ENCODE measurements around the gene PHRF1. TPM values are rescaled to one million over a fixed set of nuclear protein-coding genes. Genes with fewer than 3 reads are reported as not detected.

PHRF1 gene
- total RNA-seq, 1 donor from 2014 or later, result 43.6 TPM

DNA sequence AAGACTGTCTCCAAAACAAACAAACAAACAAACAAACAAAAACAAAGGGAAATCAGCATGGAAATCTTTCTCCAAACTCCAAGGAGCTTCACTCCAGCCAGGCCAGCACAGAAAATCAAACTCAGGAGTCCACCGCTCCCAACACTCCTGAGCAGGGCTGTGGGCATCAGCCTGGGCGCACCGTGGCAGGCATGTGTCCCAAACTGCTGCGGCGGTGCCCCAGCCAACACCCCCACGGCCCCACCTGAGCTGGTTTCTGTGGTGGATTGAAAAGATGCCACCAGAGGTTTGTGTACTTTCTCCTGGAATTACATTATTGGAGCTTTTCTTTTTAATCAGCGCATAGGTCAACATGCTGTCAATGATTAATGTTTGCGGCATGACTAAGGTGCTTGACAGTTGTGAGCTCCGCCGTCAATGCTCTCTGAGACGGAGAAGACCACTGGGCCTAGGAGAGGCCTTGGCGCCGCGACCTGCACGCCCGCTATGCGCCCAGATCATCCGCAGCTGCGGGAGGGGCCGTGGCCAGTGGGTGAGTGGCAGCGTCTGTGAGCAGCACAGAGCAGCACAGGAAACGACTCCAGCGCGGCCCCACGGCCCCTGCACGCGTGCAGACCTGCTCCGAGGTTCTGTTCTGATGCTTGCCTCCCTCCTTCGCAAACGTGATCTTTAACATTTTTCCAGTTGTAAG is 78.9 kb downstream of the PHRF1 start:
- DNase-seq (ENCODE audit: low spot score), result no peak

- DNase-seq (ENCODE audit: low spot score), result no peak
These were observed 80.2 kb downstream of the PHRF1 start for GRCh38 chr11:656426-656825.

DNA sequence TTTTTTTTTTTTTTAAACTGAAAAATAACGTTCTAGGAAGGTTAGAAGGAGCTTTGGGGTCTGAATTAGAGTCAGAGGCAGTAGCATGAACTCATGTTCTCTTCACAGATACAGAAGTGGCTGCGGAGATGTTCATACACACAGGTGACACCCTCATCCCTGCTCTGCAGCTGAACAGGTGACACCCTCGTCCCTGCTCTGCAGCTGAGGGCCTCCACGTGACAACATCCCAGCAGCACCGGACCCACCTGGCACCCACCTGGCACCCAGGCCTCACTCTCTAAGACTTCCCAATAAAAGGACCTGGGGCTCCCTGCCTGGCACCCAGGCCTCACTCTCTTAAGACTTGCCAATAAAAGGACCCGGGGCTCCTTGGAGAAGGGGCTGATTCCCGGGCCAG is 80.6 kb downstream of the PHRF1 start:
- DNase-seq (ENCODE audit: low spot score), result no peak

DNA sequence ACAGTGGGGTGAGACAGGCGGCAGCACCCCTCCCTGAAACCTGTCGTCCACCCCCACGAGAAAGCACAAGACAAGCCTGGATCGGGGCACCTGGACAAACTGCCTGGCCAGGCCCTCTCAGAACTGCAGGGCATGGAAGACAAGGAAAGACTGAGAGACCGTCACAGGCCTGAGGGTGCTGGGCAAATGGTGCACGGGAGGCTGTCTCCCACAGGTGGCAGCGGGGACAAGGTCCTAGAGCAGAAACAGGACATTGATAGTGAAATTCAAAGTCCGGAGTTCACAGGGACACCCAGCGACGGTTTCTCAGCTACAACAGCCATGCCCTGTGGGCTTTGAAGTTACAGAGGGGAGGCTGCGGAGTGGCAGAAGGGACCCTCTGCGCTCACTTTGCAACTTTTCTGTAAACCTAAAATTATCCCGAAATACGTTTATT is 81.4 kb downstream of the PHRF1 start:
- DNase-seq (ENCODE audit: low spot score), result no peak

DNA sequence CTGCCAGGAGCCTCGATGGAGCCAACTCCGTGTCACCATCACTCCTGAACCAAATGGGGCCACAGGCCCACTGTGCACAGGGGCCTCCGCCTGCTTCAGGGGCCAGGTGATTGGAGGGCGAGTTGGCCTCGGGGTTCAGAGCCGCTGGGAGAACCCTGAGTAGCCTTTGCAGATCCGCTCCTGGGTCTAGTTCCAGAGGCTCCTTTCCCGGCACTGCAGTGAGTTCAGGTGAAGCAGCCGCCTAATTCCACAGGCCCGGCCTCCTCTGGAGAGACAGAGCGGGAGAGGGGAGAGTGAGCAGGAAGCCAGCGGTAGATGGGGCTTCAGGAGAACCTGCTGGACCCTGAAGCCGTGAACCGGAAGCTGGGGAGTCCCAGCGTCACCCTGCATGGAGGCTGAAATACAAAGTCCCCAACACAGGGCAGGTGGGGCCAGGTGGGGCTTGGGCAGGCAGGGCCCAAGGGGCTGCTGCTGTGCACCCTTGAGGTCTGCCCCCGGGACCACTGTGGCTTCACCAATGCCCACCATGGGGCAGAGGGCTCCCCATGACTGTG is 83.3 kb downstream of the PHRF1 start:
- DNase-seq (ENCODE audit: low spot score), result no peak

GRCh38 chr11:660281-660680 is 84.0 kb downstream of the PHRF1 start:
- DNase-seq (ENCODE audit: low spot score), result no peak

GRCh38 chr11:660681-661444 is 84.6 kb downstream of the PHRF1 start:
- DNase-seq (ENCODE audit: low spot score), result no peak

Other genes with a start within 250 kb of the PHRF1 start
- 3.3 TPM for gene B4GALNT4, start 207.0 kb upstream of the PHRF1 start, total RNA-seq
- gene PKP3, start 182.3 kb upstream of the PHRF1 start, total RNA-seq, result 78.5 TPM
- gene SIGIRR, start 161.5 kb upstream of the PHRF1 start, total RNA-seq, result 73.9 TPM
- 17.9 TPM for gene ANO9, start 134.5 kb upstream of the PHRF1 start, total RNA-seq
- 28.6 TPM for gene PTDSS2, start 126.2 kb upstream of the PHRF1 start, total RNA-seq
- gene RNH1, start 69.2 kb upstream of the PHRF1 start, total RNA-seq, result 182 TPM
- 85.3 TPM for gene HRAS, start 40.9 kb upstream of the PHRF1 start, total RNA-seq
- gene LRRC56, start 38.9 kb upstream of the PHRF1 start, total RNA-seq, result 3.4 TPM
- 8.8 TPM for gene LMNTD2, start 15.7 kb upstream of the PHRF1 start, total RNA-seq
- gene RASSF7, start 15.5 kb upstream of the PHRF1 start, total RNA-seq, result 54.9 TPM
- gene IRF7, start 39.5 kb downstream of the PHRF1 start, total RNA-seq, result 14.9 TPM
- gene CDHR5, start 48.5 kb downstream of the PHRF1 start, total RNA-seq, result not detected
- not detected for gene SCT, start 50.7 kb downstream of the PHRF1 start, total RNA-seq
- 2.6 TPM for gene DRD4, start 60.8 kb downstream of the PHRF1 start, total RNA-seq
- 36.9 TPM for gene DEAF1, start 118.8 kb downstream of the PHRF1 start, total RNA-seq
- gene TMEM80, start 119.3 kb downstream of the PHRF1 start, total RNA-seq, result 32.5 TPM
- 156 TPM for gene EPS8L2, start 129.8 kb downstream of the PHRF1 start, total RNA-seq
- 172 TPM for gene TALDO1, start 171.0 kb downstream of the PHRF1 start, total RNA-seq
- 82.5 TPM for gene GATD1, start 201.0 kb downstream of the PHRF1 start, total RNA-seq
- 0.23 TPM for gene CEND1, start 213.6 kb downstream of the PHRF1 start, total RNA-seq
- 28.4 TPM for gene SLC25A22, start 221.8 kb downstream of the PHRF1 start, total RNA-seq
- gene PIDD1, start 228.8 kb downstream of the PHRF1 start, total RNA-seq, result 20.6 TPM
- gene RPLP2, start 233.5 kb downstream of the PHRF1 start, total RNA-seq, result 2,024 TPM
- gene PNPLA2, start 242.4 kb downstream of the PHRF1 start, total RNA-seq, result 118 TPM